Adipocyte (in vitro differentiated cells): ENCODE measurements around the gene OR4K14.
"Not testable (repeated sequence)": the region's sequence is repeated elsewhere in the genome, so short reads cannot be mapped to it uniquely, and the experiment has no call there.

ENCODE experiments used
- DNase-seq: peaks from one replicate; pipeline ENCODE4 v3.0.0-alpha.2; 2015; ENCODE audit warnings: low read depth
- H3K27me3 ChIP-seq: replicated peaks from 2 replicates; pipeline ENCODE4 v1.7.0; 2013; ENCODE audit warnings: mild to moderate bottlenecking, low read length, moderate library complexity; ENCODE audit not compliant: control insufficient read depth, insufficient read depth
- H3K36me3 ChIP-seq: 2 replicates; pipeline ENCODE4 v1.7.0; 2013; ENCODE audit warnings: low read length, mild to moderate bottlenecking, moderate library complexity; ENCODE audit not compliant: control insufficient read depth, insufficient read depth, severe bottlenecking
- H3K4me1 ChIP-seq: 2 replicates; pipeline ENCODE4 v1.7.0; 2013; ENCODE audit warnings: mild to moderate bottlenecking, low read length, moderate library complexity; ENCODE audit not compliant: control insufficient read depth, insufficient read depth
- H3K4me3 ChIP-seq: 2 replicates; pipeline ENCODE4 v1.7.0; 2013; ENCODE audit warnings: mild to moderate bottlenecking, low read length, moderate library complexity
- H3K9ac ChIP-seq: 2 replicates; pipeline ENCODE4 v1.7.0; 2013; ENCODE audit warnings: mild to moderate bottlenecking, low read length, moderate library complexity
- H3K9me3 ChIP-seq: 2 replicates; pipeline ENCODE4 v1.7.0; 2013; ENCODE audit warnings: mild to moderate bottlenecking, low read length, moderate library complexity; ENCODE audit not compliant: control insufficient read depth

OR4K14 gene

DNA sequence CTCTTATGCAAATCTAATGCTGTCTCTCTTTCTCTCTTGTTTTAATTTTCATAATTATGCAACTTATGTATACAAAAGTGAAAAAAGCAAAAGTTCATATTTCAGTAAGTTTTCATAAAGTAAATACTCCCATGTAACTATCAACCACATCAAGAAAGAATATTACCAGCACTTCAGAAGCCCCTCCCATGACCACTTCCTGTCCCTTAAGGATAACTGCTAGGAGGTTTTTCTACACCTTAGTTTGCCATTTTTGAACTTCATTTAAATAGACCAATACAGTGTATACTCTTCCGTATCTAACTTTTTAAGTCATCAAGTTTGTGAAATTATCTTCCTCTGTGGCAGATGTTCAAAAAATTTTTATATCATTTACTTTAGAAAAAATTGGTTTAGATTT, 44.3 kb downstream of the OR4K14 start:
- H3K4me3 ChIP-seq: no peak overlapping the region
- no peaks in the 10 kb centered on the region for H3K36me3 ChIP-seq
- H3K27me3 ChIP-seq: no peaks in the 10 kb centered on the region
- H3K4me1 ChIP-seq: no peaks in the 10 kb centered on the region
- H3K9me3 ChIP-seq: no peaks in the 10 kb centered on the region
- no peak for DNase-seq
- no peak overlapping the region for H3K9ac ChIP-seq

DNA sequence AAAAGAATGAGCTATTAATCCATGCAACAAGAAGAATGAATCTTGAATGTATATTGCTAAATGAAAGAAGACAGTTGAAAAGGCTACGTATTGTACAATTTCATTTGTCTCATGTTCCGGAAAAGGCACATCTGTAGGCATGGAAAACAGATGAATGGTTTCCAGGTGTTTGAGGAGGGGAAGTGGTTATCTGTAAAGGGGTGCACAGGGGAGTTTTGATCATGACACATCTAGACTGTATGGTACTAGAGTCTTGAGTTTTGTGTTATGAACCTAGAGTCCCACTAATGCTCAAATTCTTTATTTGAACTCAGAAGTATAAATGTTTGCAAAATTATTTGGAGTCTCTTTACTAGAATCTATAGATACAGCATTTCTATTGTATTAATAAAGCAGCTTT, 49.4 kb downstream of the OR4K14 start:
- H3K9me3 ChIP-seq, H3K4me3 ChIP-seq, DNase-seq, H3K4me1 ChIP-seq, H3K9ac ChIP-seq, H3K36me3 ChIP-seq, H3K27me3 ChIP-seq: not testable (repeated sequence)
